ENCODE data around the gene AGBL4. TPM values are rescaled to one million over a fixed set of nuclear protein-coding genes. Genes with fewer than 3 reads are reported as not detected.

Gene AGBL4
- total and polyA plus RNA-seq, 2 of the 4 experiments (the other 2 are of a cell fraction): not detected

DNA sequence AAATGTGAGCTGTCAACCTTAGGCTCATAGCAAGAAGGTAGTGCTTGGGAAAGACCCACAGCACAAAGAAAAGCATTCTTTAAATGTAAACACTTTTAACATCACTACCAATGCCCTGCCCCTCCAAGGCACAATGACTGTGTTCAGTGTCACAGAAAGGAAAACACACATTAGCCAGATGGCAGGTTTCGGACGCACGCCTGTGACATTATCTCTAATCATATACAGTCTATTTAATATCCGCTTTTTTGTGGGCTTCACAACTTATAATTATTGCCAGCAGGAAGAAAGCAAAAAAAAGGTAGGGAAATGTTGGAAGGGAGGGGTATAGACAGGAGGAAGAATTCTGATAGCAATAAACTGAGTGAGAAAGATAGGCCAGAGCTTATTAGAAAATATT, 1134.7 kb downstream of the AGBL4 start:
- no peak overlapping the region for H3K14ac ChIP-seq (replicated peaks; ENCODE audit: low read depth, low read length)
- H3K23ac ChIP-seq (ENCODE audit: low read depth, low read length): no peak overlapping the region
- CTCF ChIA-PET: no interaction called here
- H4K5ac ChIP-seq (ENCODE audit: low read depth, low read length): no peak overlapping the region
- no peaks in the 10 kb centered on the region for H3K4me1 ChIP-seq (ENCODE audit: control insufficient read depth, insufficient read depth, low read length)
- intact Hi-C loops (cut with micrococcal nuclease) (no loop called here), in situ Hi-C loops (cut with MboI; ENCODE audit: low sequenced_read_pairs) (no loop called here), dilution Hi-C loops (cut with HindIII; ENCODE audit: low sequenced_read_pairs, unreplicated experiment) (no loop called here)
- no peak overlapping the region for H3K9ac ChIP-seq (ENCODE audit: low read depth, low read length)
- H3K9me1 ChIP-seq (ENCODE audit: insufficient read depth, low read length): no peaks in the 10 kb centered on the region
- no peak overlapping the region for H2AK5ac ChIP-seq (ENCODE audit: low read depth, low read length)
- H3K4me3 ChIP-seq (ENCODE audit: insufficient read depth, low read depth, low read length): no peak overlapping the region
- no peak overlapping the region for H2AK9ac ChIP-seq (replicated peaks; ENCODE audit: low read depth, low read length, poor library complexity)
- H3K36me3 ChIP-seq (ENCODE audit: control insufficient read depth, insufficient read depth, low read length): no peaks in the 10 kb centered on the region
- no peak overlapping the region for H4K8ac ChIP-seq (ENCODE audit: low read depth in 2 of 2, low read length in 2 of 2)
- H3K56ac ChIP-seq (ENCODE audit: extremely low read depth, insufficient read depth, low read length): no peak overlapping the region
- peaks cover 10% of the 10 kb centered on the region; the same call in 1 of the 2 replicates for H3K9me3 ChIP-seq (ENCODE audit: control insufficient read depth, insufficient read depth, low read length)
- H2BK120ac ChIP-seq (ENCODE audit: low read depth, low read length): no peak overlapping the region
- no TSS peak for BruUV-seq (replicated peaks)
- DNase-seq (no peak), ATAC-seq (ENCODE audit: low read depth) (no peak)
- no peaks in the 10 kb centered on the region for H4K20me1 ChIP-seq (ENCODE audit: insufficient read depth, low read length)
- H2AFZ ChIP-seq (replicated peaks; ENCODE audit: low read length, poor library complexity): no peak overlapping the region
- H3K27me3 ChIP-seq (ENCODE audit: control insufficient read depth, insufficient read depth, low read length): no peaks in the 10 kb centered on the region
- no peak overlapping the region for H3K27ac ChIP-seq (ENCODE audit: insufficient read depth, low read length)
- no peak for TF ChIP-seq ELK1 (IDR thresholded peaks at IDR 0.05; ENCODE audit: borderline replicate concordance, low read depth, low read length)
- TF ChIP-seq RCOR1 (IDR thresholded peaks at IDR 0.05; ENCODE audit: insufficient replicate concordance, low read length): no peak
- no peak for TF ChIP-seq RFX5 (IDR thresholded peaks at IDR 0.05; ENCODE audit: low read depth, low read length)
- no peak for TF ChIP-seq NFE2L2 (IDR thresholded peaks at IDR 0.05; ENCODE audit: low read depth, low read length)
- TF ChIP-seq, protein P1, sequence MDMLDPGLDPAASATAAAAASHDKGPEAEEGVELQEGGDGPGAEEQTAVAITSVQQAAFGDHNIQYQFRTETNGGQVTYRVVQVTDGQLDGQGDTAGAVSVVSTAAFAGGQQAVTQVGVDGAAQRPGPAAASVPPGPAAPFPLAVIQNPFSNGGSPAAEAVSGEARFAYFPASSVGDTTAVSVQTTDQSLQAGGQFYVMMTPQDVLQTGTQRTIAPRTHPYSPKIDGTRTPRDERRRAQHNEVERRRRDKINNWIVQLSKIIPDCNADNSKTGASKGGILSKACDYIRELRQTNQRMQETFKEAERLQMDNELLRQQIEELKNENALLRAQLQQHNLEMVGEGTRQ (IDR thresholded peaks at IDR 0.05; ENCODE audit: low read depth, low read length): no peak
- TF ChIP-seq BHLHE40 (IDR thresholded peaks at IDR 0.05; ENCODE audit: low read depth, low read length): no peak
- TF ChIP-seq CHD1 (IDR thresholded peaks at IDR 0.05; ENCODE audit: low read depth, low read length): no peak
- TF ChIP-seq POLR2A (IDR thresholded peaks at IDR 0.05; ENCODE audit: low read depth, low read length): no peak
- TF ChIP-seq SMC3 (IDR thresholded peaks at IDR 0.05; ENCODE audit: low read depth, low read length): no peak
- no peak for TF ChIP-seq MXI1 (IDR thresholded peaks at IDR 0.05; ENCODE audit: borderline replicate concordance, low read depth, low read length)
- TF ChIP-seq RAD21 (IDR thresholded peaks at IDR 0.05; ENCODE audit: low read length): no peak
- TF ChIP-seq, protein P2, sequence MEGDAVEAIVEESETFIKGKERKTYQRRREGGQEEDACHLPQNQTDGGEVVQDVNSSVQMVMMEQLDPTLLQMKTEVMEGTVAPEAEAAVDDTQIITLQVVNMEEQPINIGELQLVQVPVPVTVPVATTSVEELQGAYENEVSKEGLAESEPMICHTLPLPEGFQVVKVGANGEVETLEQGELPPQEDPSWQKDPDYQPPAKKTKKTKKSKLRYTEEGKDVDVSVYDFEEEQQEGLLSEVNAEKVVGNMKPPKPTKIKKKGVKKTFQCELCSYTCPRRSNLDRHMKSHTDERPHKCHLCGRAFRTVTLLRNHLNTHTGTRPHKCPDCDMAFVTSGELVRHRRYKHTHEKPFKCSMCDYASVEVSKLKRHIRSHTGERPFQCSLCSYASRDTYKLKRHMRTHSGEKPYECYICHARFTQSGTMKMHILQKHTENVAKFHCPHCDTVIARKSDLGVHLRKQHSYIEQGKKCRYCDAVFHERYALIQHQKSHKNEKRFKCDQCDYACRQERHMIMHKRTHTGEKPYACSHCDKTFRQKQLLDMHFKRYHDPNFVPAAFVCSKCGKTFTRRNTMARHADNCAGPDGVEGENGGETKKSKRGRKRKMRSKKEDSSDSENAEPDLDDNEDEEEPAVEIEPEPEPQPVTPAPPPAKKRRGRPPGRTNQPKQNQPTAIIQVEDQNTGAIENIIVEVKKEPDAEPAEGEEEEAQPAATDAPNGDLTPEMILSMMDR (conservative IDR thresholded peaks at IDR 0.05; ENCODE audit: low read depth, low read length): no peak
- no peak for TF ChIP-seq FOS (IDR thresholded peaks at IDR 0.05; ENCODE audit: low read depth, low read length)
- no peaks in the 10 kb centered on the region for H3K79me1 ChIP-seq (ENCODE audit: low read depth in 1 of 2, low read length in 2 of 2)
- no peak overlapping the region for H3K4ac ChIP-seq (ENCODE audit: low read depth, low read length)
- no peak overlapping the region for H2BK5ac ChIP-seq (ENCODE audit: low read depth, low read length, poor library complexity, severe bottlenecking)
- H3K4me2 ChIP-seq (ENCODE audit: low read depth, low read length): no peak overlapping the region
- no peak overlapping the region for H3K18ac ChIP-seq (ENCODE audit: low read depth, low read length)
- POLR2A ChIA-PET (ENCODE audit: unreplicated experiment): no interaction called here
- WGBS, 2 experiments (ENCODE audit: extremely low coverage in 2 of 2, insufficient read length in 1 of 2): no CpG with 5 or more reads among the region's 4 CpGs
- no peak overlapping the region for H4K91ac ChIP-seq (ENCODE audit: insufficient read depth, low read depth, low read length)
- no peak overlapping the region for H2BK15ac ChIP-seq (ENCODE audit: low read depth, low read length)
- no peak overlapping the region for H2BK20ac ChIP-seq (ENCODE audit: low read depth, low read length)
